Motor neuron (in vitro differentiated cells): Measurements from ENCODE around the gene ABTB2. TPM values are rescaled to one million over a fixed set of nuclear protein-coding genes. Genes with fewer than 3 reads are reported as not detected.
A peak's percentile ranks its signal among the peaks of the same experiment; 100 is the strongest.
"Not testable (repeated sequence)": the region's sequence is repeated elsewhere in the genome, so short reads cannot be mapped to it uniquely, and the experiment has no call there.

Source experiments
- ATAC-seq, 8 experiments: fragments of 200-7000 bp; cut with Tn5 transposase; replicated peaks in 6 of 8; 2 replicates each; pipeline ENCODE4 v1.8.0; 2021; ENCODE audit warnings: mild to moderate bottlenecking in 8 of 8, moderate library complexity in 8 of 8
- H3K27ac ChIP-seq, 2 donors: fragments of 250-450 bp; sonication (Bioruptor Pico); 2 replicates each; pipeline ENCODE4 v1.9.0; 2021; ENCODE audit warnings: antibody characterized with exemption in 2 of 2, mild to moderate bottlenecking in 2 of 2, moderate library complexity in 1 of 2
- H3K4me1 ChIP-seq, 2 donors: fragments of 250-450 bp; sonication (Bioruptor Pico); replicated peaks in 1 of 2; 2 replicates each; pipeline ENCODE4 v1.6.1; 2021; ENCODE audit warnings: antibody characterized with exemption in 2 of 2, mild to moderate bottlenecking in 2 of 2, moderate library complexity in 1 of 2
- H3K4me3 ChIP-seq, 5 donors: fragments of 250-450 bp; sonication (Bioruptor Pico); 2 replicates each; pipeline ENCODE4 v1.9.0; 2021; ENCODE audit warnings: antibody characterized with exemption in 5 of 5, mild to moderate bottlenecking in 5 of 5, moderate library complexity in 4 of 5
- WGBS, 10 experiments: fragments of 450-650 bp; shearing (Covaris generic); methylation state at CpG; one replicate each; pipeline ENCODE4 v1.0.0; 2022; 5-methylcytosine and 5-hydroxymethylcytosine counted together
- in situ Hi-C, 9 experiments: fragments of 400-800 bp; cut with MboI; loops; one replicate each; pipeline ENCODE4 v1.15.0; 2021; ENCODE audit warnings: low sequenced_read_pairs in 9 of 9, low pct_unique_long_range_greater_than_20kb in 2 of 9; ENCODE audit not compliant: unreplicated experiment in 9 of 9
- total RNA-seq, 8 experiments: library from RNA; unstranded; fragments of 300-600 nt; gene quantifications; 2 replicates each; pipeline versions ENCODE4 v1.2.3 to v1.2.4, GENCODE V29; 2022

The ABTB2 gene
- total RNA-seq, 8 experiments from 2014 or later = 3.0 to 5.0 (median 3.7) TPM

DNA sequence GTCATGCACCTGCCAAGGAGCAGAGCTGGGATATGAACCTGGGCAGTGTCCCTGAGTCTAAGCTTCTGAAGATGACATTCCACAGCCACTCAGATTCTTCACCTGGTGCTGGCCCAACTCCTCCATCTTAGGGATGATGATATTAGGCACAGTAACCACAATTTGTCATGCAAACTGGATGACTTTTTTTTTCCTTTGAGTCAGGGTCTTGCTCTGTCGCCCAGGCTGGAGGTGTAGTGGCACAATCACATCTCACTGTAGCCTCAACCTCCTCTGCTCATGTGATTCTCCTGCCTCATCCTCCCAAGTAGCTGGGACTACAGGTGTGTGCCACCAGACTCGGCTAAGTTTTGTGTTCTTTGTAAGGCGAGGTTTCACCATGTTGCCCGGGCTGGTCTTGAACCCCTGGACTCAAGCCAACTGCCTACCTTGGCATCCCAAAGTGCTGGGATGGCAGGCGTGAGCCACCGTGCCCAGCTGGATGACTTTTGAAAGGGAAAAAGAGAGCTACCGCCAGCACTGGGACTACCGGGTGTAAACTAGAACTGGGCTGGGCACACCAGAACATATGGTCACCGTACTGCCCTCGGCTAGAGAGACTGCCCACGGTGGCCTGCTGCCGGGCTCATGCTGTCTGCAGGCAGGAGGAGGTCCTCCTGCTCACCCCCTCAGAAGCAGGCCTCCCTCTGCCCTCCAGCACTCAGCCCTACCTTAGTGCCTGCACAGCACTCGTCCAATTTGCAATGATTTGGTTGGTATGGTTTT is 174.7 kb downstream of the ABTB2 start:
- in situ Hi-C loops = loop anchor here in 1 of 9 experiments (10.0 kb wide), 1 partner anchor 172 kb away; the partner anchor contains the start of gene ABTB2
- no peak for ATAC-seq
- Histone ChIP-seq H3K27ac (no peak overlapping the region), H3K4me1 (peaks cover 12 to 23% of the 10 kb centered on the region in 2 donors), H3K4me3 (no peak overlapping the region)
- WGBS, 10 experiments = 80 to 100% (median 98%) methylated on average over 2 to 4 of the region's 13 CpGs; no CpG with 5 or more reads in 4 of the 10 experiments

DNA sequence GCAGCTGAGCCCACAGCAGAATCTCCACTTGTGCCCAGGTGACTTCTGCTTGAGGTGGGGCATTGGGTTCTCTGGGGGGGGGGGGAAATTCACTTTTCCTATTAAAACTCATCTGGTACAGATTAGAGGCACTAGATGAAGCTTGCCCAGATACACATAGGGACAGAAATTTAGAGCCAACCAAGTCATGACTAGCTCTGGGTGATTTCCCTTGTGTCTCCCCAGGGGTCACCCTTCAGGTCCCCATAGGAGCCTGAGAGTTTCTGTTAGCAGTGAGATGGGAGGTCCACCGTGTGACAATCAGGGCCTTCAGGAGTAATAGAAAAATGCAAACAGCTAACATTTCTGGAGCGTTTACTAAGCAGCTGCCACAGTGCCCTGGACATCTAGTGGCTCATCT is 175.4 kb downstream of the ABTB2 start:
- ATAC-seq = no peak
- Histone ChIP-seq H3K4me1 (peaks cover 12 to 22% of the 10 kb centered on the region in 2 donors), H3K27ac (no peak overlapping the region), H3K4me3 (no peak overlapping the region)
- WGBS, 10 experiments = 60 to 95% methylated on average over 1 to 2 of the region's 2 CpGs; no CpG with 5 or more reads in 8 of the 10 experiments
- in situ Hi-C loops = loop anchor here in 1 of 9 experiments (10.0 kb wide), 1 partner anchor 172 kb away; the partner anchor contains the start of gene ABTB2

DNA sequence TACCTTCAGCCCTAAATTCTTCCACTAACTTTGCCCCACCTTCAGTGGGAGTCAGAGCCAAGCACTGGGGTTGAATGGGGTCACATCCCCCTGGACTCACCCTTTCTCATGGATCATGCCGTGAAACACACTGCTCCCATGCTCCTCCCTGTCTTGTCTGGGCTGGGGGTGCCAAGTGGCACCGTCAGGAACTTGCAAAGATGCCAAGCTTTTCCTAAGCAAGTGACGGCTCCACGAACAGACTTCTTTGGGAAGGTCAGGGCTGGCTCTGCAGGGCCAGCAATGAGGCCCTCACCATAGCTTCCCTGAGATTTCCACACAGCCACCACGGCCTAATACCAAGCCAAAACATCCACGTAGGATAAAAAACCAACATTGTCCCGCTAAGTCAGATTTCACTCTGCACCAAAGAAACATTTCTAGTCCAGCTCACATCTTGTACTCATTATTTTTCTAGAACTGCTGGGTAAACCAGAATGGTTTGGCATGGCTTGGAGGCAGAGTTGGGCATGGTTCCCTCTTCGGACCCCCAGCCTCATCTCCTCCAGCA is 175.9 kb downstream of the ABTB2 start:
- peaks cover 12 to 21% of the 10 kb centered on the region in 2 donors for H3K4me1 ChIP-seq
- H3K27ac ChIP-seq = no peak overlapping the region
- WGBS, 10 experiments = 80 to 100% (median 89%) methylated on average over 1 to 4 of the region's 8 CpGs; no CpG with 5 or more reads in 6 of the 10 experiments
- H3K4me3 ChIP-seq = no peak overlapping the region
- no peak for ATAC-seq
- in situ Hi-C loops = loop anchor here in 1 of 9 experiments (10.0 kb wide), 1 partner anchor 173 kb away; the partner anchor contains the start of gene ABTB2

DNA sequence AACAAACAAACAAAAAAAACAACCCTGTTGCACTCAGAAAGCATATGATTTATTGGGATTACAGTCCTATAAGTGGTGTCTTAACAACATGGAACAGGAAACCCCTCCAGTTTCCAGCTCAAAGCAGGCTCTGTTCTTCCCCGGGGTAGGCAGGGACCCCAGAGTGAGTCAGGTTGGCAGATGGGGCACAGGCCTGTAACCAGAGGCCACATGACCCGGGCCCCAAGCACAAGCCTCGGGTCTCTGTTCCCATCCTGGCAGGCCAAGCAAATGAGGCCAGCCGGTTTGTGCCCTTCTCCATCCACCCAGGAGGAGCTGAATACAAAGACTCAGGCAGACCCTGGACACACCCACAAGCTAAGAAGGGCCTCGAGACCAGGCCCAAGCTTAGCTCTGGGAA is 176.6 kb downstream of the ABTB2 start:
- 20 to 60% methylated on average over 1 to 3 of the region's 5 CpGs; no CpG with 5 or more reads in 8 of the 10 experiments for WGBS, 10 experiments
- peaks cover 5 to 14% of the 10 kb centered on the region in 2 donors for H3K4me1 ChIP-seq
- no peak overlapping the region for H3K27ac ChIP-seq
- ATAC-seq = peak in 1 of 8 experiments; percentile 20
- H3K4me3 ChIP-seq = no peak overlapping the region
- in situ Hi-C loops = loop anchor here in 1 of 9 experiments (10.0 kb wide), 1 partner anchor 174 kb away; the partner anchor contains the start of gene ABTB2

DNA sequence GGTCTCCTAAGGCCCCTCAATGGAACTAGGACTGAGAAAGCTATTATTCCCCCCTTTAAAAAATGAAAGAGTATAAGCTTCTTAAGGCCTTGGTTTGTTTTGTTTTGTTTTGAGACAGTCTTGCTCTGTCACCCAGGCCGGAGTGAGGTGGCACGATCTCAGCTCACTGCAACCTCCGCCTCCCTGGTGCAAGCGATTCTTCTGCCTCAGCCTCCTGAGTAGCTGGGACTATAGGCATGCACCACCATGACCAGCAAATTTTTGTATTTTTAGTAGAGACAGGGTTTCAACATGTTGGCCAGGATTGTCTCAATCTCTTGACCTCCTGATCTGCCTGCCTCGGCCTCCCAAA is 177.0 kb downstream of the ABTB2 start:
- in situ Hi-C loops = loop anchor here in 1 of 9 experiments (10.0 kb wide), 1 partner anchor 174 kb away; the partner anchor contains the start of gene ABTB2
- not testable (repeated sequence) for H3K27ac ChIP-seq, ATAC-seq, H3K4me3 ChIP-seq, H3K4me1 ChIP-seq
- WGBS, 10 experiments = 50 to 100% (median 82%) methylated on average over 1 to 5 of the region's 5 CpGs; no CpG with 5 or more reads in 4 of the 10 experiments

DNA sequence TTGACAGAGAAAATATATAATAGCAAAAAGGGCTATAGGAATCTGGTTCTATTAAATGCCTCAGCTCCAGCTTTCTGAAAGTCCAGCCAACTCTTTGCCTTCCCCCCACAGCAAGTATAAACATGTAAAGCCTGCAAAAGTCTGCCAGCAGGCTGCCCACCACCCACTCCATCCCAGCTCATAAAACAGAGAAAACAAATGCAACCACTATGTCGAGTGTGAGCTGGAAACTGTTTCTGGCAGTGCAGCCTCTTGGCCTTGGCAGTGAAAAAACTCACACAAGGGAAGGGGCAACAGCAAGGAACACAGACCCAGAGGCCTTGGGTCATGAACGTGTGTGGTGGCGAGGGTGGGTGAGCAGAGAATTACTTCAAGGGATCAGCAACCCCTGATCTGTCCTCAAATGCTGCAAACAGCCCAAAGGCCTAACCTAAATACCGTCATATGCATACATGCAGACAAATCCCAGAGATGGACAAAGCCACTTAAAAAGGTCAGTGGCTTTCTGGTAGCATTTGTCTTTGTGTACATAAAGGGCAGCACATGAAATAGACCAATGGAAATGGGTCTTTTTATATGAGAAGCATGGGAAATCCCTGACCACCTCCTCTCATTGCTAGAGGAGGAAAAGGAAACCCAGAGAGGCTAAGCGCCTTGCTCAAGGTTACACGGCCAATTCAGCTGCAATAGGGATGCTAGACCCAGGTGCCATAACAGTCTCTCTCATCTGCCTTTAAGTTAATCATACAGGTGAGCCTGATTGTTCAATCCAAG is 177.6 kb downstream of the ABTB2 start:
- ATAC-seq = peak in 1 of 8 experiments; percentile 32
- Histone ChIP-seq H3K27ac (no peak overlapping the region), H3K4me3 (no peak overlapping the region), H3K4me1 (peaks cover 0 to 8% of the 10 kb centered on the region in 2 donors)
- WGBS, 10 experiments = 50 to 100% (median 83%) methylated on average over 1 to 4 of the region's 6 CpGs
- in situ Hi-C loops = loop anchor here in 1 of 9 experiments (10.0 kb wide), 1 partner anchor 175 kb away; the partner anchor contains the start of gene ABTB2

DNA sequence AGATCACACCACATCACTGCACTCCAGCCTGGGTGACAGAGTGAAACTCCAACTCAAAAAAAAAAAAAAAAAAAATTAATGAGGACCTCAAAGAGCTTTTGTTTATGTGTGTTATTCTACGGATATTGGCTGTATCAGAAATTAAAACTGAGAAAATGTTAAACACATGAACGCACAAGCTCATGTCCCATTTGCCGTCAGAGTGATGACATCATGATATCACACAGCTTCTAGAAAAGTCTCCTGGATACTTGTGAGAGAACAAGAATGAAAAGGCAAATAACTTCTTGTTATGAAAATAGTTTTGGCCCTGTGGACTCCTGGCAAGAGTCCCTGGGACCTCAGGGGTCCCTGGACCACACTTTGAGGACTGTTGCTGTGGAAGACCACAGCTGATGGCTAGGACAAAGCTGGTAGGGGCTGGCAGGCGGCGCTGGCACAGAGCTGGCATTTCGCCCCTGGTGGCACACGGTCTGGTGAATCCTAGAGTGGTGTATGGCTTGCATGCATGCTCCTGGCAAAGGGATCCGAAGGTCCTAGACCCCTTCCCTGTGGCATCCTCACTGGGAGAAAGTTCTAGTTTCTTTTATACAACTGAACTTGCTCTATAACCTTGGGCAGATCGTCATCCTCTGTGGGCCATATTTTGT is 178.7 kb downstream of the ABTB2 start:
- in situ Hi-C loops = loop anchor here in 6 of 9 experiments (10.0 kb wide), 2 partner anchors 176 to 186 kb away; partner anchors contain the start of gene ABTB2 (in 3 of the 6)

DNA sequence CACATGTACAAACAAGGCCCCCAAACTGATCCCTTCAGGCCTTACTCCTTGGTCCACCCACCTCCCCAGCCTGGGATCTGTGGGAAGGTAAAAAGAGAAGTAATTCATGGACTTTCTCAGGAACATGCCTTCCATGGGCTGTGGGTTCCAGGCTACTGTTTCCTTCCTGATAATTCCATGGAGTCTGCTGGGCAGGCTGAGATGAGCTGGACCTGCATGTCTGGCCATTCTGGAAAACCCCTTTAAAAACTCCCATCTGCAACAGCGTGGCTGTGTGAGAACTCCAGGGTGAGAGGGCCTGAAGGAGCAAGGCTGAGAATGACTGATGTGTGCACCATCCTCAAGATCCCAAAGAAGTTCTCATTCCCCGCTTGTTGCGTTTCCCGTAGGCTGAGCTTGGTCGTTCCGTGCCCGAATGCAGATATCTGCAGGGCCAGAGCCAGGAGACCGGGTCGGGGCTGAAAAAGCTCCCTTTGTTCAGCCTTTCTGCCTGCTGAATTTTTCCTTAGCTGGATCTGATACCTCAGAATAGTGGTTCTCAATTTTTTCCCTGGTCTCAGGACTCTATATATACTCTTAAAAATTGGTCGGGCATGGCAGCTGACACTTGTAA is 179.5 kb downstream of the ABTB2 start:
- ATAC-seq = no peak
- 83 to 100% (median 94%) methylated on average over 1 to 9 of the region's 10 CpGs; no CpG with 5 or more reads in 2 of the 10 experiments for WGBS, 10 experiments

More for the DNA sequence above, 178.7 kb downstream of the ABTB2 start:
- ATAC-seq = no peak
- Histone ChIP-seq H3K27ac (no peak overlapping the region), H3K4me3 (no peak overlapping the region), H3K4me1 (peaks cover 0 to 11% of the 10 kb centered on the region in 2 donors)
- 74 to 100% (median 88%) methylated on average over 2 to 7 of the region's 9 CpGs for WGBS, 10 experiments

DNA sequence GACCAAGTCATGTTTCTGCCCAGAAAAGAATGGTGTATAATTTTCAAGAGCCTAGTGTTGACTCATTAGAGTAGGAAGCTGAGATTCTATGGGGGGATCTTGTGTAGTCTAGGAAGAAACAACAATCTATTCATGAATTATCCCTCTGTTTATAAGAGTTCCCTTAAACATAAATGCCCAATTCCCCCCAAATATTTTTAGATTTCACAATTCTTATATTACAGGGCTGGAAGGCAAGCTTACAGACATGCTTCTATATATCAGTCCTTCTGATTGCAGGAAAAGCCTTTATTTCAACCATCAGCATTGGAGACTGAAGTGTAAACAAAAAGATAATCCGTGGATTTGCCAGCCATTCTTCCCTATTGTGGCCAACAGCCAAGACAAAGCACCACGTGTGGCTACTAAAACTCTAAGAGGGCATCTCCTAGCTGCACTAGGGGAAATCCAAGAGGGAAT is 181.0 kb downstream of the ABTB2 start:
- ATAC-seq = no peak
- in situ Hi-C loops = loop anchor here in 6 of 9 experiments (10.0 kb wide), 2 partner anchors 178 to 188 kb away; partner anchors contain the start of gene ABTB2 (in 3 of the 6)
- Histone ChIP-seq H3K27ac (no peak overlapping the region), H3K4me1 (peaks cover 0 to 7% of the 10 kb centered on the region in 2 donors), H3K4me3 (no peak overlapping the region)
- 0 to 57% (median 48%) methylated on average over 1 to 2 of the region's 2 CpGs; no CpG with 5 or more reads in 3 of the 10 experiments for WGBS, 10 experiments

More for the DNA sequence above, 179.5 kb downstream of the ABTB2 start:
- Histone ChIP-seq H3K4me3 (no peak overlapping the region), H3K4me1 (peaks cover 0 to 7% of the 10 kb centered on the region in 2 donors), H3K27ac (no peak overlapping the region)
- in situ Hi-C loops = loop anchor here in 6 of 9 experiments (10.0 kb wide), 2 partner anchors 176 to 186 kb away; partner anchors contain the start of gene ABTB2 (in 3 of the 6)

DNA sequence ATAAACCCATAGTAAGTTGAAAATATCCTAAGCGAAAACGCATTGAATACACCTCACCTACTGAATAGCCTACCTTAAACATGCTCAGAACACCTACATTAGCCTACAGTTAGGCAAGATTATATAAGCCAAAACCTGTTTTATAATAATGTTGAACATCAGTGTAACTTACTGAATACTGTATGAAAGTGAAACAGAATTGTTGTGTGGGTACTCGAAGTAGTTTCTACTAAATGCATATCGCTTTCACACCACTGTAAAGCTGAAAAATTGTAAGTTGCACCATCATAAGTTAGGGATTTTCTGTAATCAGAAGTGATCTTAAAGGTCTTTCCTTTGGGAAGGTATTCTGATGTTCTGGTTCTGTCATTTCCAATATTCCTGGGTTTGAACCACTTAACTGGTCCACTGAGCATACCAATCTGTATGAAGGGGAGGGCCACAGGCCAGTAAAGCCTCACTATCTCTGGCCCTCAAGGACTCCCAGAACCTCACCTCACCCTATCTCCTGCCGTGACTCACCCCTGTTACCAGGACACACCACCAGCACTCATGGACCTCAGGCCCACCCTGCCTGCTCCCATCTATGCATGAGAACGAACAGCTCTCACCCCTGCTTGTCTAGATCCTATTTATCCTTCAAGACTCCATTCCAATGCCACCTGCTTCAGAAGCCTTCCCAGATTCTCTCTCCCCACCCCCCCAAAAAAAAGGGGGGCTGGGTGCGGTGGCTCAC is 182.4 kb downstream of the ABTB2 start:
- Histone ChIP-seq H3K4me3 (no peak overlapping the region), H3K4me1 (peaks cover 0 to 6% of the 10 kb centered on the region in 2 donors), H3K27ac (no peak overlapping the region)
- in situ Hi-C loops = loop anchor here in 6 of 9 experiments (10.0 kb wide), 2 partner anchors 179 to 189 kb away; partner anchors contain the start of gene ABTB2 (in 3 of the 6)
- WGBS, 10 experiments = 80 to 100% (median 97%) methylated on average over 2 to 6 of the region's 7 CpGs; no CpG with 5 or more reads in 2 of the 10 experiments
- no peak for ATAC-seq
